Duodenal mucosa (tissue), 2 donors: ENCODE data around the gene GRID1.
"Not testable (repeated sequence)": the region's sequence is repeated elsewhere in the genome, so short reads cannot be mapped to it uniquely, and the experiment has no call there.

Experiments used
- H3K27ac ChIP-seq: one replicate; pipeline ENCODE4 v1.7.0; 2013; ENCODE audit warnings: low read depth, low read length
- H3K27me3 ChIP-seq, 2 donors: one replicate each; pipeline ENCODE4 v1.7.0; 2013; ENCODE audit warnings: low read length in 2 of 2, control low read depth in 1 of 2; ENCODE audit not compliant: insufficient read depth in 2 of 2, control insufficient read depth in 1 of 2
- H3K36me3 ChIP-seq, 2 donors: one replicate each; pipeline ENCODE4 v1.7.0; 2013; ENCODE audit warnings: low read length in 2 of 2, control low read depth in 1 of 2; ENCODE audit not compliant: insufficient read depth in 2 of 2, control insufficient read depth in 1 of 2
- H3K4me1 ChIP-seq, 2 donors: one replicate each; pipeline ENCODE4 v1.7.0; 2013; ENCODE audit warnings: low read length in 2 of 2, control low read depth in 1 of 2; ENCODE audit not compliant: insufficient read depth in 2 of 2, control insufficient read depth in 1 of 2
- H3K4me3 ChIP-seq, 2 donors: one replicate each; pipeline ENCODE4 v1.7.0; 2013; ENCODE audit warnings: low read length in 2 of 2, low read depth in 1 of 2
- H3K9ac ChIP-seq, 2 donors: one replicate each; pipeline ENCODE4 v1.7.0; 2013; ENCODE audit warnings: low read length in 2 of 2, low read depth in 1 of 2
- H3K9me3 ChIP-seq, 2 donors: one replicate each; pipeline ENCODE4 v1.7.0; 2013; ENCODE audit warnings: low read length in 2 of 2, control low read depth in 1 of 2; ENCODE audit not compliant: control insufficient read depth in 1 of 2

The GRID1 gene

DNA sequence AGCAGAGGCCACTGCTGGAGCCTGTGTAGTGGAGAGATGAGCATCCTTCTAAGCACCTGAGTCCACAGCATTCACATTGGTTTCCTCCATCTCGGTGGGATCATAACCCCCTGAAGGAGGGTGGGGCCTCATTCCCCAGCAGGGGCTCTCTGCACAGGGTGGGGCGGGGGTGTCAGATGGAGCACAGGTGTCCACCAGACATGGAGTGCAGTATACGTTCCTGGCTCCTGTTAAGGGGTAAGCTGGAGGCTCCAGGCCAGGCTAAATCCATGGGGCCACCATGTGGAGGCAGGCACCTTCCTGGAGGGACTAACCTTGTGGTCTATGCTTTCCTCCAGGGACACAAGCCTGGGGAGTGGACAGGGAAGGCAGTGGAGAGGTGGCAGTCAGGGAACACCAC is 252.6 kb downstream of the GRID1 start:
- no peak overlapping the region for H3K4me3 ChIP-seq
- H3K4me1 ChIP-seq: no peaks in the 10 kb centered on the region
- no peaks in the 10 kb centered on the region for H3K36me3 ChIP-seq
- H3K27ac ChIP-seq: no peak overlapping the region
- no peak overlapping the region for H3K9ac ChIP-seq
- H3K9me3 ChIP-seq: no peaks in the 10 kb centered on the region
- peaks cover 0 to 3% of the 10 kb centered on the region in 2 donors for H3K27me3 ChIP-seq

DNA sequence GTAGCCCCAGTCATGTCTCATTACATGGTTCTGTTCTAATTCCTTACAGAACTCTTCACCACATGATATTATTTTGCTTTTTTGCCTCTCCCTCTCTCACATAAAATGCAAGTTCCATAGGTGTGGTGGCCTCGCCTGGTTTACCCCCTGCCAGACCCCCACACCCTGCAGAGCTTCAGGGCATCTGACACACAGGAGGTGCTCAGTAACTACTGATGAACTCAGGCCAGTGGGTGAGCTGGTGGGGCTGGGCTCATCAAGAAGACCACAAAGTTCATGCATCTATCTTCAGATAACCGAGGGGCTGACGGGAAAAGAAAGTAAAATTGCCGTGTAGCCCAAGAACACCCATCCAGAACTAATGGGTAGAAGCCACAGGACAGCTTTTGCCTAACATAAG is 253.1 kb downstream of the GRID1 start:
- Histone ChIP-seq H3K27ac (no peak overlapping the region), H3K36me3 (no peaks in the 10 kb centered on the region), H3K4me1 (no peaks in the 10 kb centered on the region), H3K9ac (no peak overlapping the region), H3K27me3 (peaks cover 0 to 3% of the 10 kb centered on the region in 2 donors), H3K9me3 (no peaks in the 10 kb centered on the region), H3K4me3 (no peak overlapping the region)

DNA sequence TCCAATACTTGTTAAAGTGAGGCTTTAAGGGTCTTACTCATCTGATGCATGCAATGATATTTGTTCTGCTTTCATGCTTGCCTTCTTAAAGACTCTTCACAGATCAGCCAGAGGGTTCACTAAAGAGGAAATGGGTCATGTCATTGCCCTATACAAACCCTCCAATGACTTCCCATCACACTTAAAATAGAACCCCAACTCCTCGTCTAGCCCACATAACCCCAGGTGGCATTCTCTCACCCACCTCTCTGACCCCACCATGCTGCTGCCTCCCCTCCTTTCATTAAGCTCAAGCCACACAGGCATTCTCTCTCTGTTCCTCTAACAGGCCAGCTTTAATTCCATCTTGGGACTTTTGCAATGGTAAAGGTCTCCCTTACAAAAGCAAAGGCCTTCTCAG is 253.6 kb downstream of the GRID1 start:
- H3K4me1 ChIP-seq: no peaks in the 10 kb centered on the region
- H3K36me3 ChIP-seq: no peaks in the 10 kb centered on the region
- no peak overlapping the region for H3K27ac ChIP-seq
- H3K27me3 ChIP-seq: peaks cover 0 to 3% of the 10 kb centered on the region in 2 donors
- H3K4me3 ChIP-seq: no peak overlapping the region
- no peaks in the 10 kb centered on the region for H3K9me3 ChIP-seq
- H3K9ac ChIP-seq: no peak overlapping the region

DNA sequence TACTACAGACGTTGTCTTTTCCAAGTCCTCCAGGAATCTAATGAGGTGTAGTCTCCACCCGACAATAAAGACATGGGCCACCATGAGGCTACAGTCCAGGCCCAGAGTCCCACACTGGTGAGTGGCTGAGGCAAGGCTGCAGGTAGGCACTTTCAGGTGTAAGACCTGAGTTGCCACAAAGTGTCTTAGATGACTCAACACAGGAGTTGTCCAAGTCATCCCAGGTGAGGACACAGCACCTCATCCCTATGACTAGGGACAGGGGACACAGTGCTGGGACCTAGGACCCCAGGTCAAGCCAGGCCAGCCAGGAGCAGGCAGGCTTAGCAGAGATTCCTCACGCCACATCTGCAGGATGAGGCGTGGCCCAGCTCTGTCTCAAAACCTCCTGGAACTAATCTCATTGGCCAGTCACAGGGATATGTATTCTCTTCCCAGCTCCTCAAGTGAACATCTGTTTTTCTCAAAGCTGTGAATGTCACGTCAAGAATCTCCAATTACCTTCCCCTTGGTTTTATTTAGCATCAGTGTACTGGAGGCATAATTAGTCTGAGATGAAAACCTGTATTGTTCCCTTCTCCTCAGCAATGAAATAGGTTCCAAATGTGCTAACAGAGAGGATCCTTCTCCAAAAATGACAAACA is 254.6 kb downstream of the GRID1 start:
- H3K27ac ChIP-seq: no peak overlapping the region
- H3K27me3 ChIP-seq: peaks cover 0 to 3% of the 10 kb centered on the region in 2 donors
- H3K36me3 ChIP-seq: no peaks in the 10 kb centered on the region
- H3K9me3 ChIP-seq: no peaks in the 10 kb centered on the region
- H3K4me3 ChIP-seq: no peak overlapping the region
- peaks cover 0 to 4% of the 10 kb centered on the region in 2 donors for H3K4me1 ChIP-seq
- H3K9ac ChIP-seq: no peak overlapping the region

DNA sequence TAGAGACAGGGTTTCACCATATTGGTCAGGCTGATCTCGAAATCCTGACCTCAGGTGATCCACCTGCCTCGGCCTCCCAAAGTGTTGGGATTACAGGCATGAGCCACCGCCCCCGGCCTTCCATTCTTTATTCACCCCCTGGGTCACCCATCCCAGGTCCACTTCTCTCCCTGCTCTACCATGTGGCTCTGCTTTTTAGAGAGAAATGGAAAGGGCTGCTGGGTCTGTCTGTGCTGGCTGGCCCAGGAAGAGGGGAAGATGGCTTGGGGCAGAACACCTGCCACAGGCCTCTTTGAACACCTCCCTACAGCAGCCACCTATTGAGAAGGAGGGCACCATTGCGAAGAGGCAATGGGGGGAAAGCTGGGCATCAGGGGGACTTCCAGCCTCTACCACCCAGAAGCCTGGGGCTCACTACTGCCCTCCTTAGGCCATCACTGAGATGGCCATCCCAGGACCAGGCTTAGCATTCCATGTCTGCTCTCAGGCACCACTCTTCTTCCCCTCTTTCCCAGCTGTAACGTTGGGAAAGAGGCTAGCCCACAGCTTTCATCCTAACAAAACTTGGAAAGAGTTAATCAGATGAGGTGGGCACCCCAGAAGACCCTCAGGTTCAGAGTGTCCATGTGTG is 256.3 kb downstream of the GRID1 start:
- H3K4me1 ChIP-seq: peaks cover 0 to 6% of the 10 kb centered on the region in 2 donors
- H3K27me3 ChIP-seq: no peaks in the 10 kb centered on the region
- no peaks in the 10 kb centered on the region for H3K36me3 ChIP-seq
- H3K9ac ChIP-seq: no peak overlapping the region
- H3K4me3 ChIP-seq: no peak overlapping the region
- H3K9me3 ChIP-seq: no peaks in the 10 kb centered on the region
- H3K27ac ChIP-seq: no peak overlapping the region

DNA sequence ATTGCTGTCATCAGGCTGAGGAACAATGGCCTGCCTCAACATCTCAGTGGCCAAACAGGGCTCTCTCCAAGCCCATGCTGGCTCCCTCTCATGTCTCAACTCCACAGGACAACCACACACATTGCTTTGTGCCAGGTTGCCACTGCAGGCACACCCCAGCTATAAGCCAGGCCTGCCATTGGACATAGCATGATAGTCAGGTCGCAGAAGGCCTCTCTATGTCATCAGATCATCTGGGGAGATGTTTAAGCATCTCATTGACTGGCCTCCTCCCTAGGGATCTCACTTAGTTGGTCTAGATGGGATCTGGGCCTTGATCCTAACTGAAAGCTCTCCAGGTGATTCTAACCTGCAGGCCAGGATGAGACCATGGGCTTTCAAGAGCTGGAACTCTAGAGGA is 257.2 kb downstream of the GRID1 start:
- H3K4me3 ChIP-seq: no peak overlapping the region
- H3K36me3 ChIP-seq: no peaks in the 10 kb centered on the region
- no peak overlapping the region for H3K27ac ChIP-seq
- no peaks in the 10 kb centered on the region for H3K27me3 ChIP-seq
- H3K4me1 ChIP-seq: peaks cover 0 to 6% of the 10 kb centered on the region in 2 donors
- no peak overlapping the region for H3K9ac ChIP-seq
- H3K9me3 ChIP-seq: no peaks in the 10 kb centered on the region

DNA sequence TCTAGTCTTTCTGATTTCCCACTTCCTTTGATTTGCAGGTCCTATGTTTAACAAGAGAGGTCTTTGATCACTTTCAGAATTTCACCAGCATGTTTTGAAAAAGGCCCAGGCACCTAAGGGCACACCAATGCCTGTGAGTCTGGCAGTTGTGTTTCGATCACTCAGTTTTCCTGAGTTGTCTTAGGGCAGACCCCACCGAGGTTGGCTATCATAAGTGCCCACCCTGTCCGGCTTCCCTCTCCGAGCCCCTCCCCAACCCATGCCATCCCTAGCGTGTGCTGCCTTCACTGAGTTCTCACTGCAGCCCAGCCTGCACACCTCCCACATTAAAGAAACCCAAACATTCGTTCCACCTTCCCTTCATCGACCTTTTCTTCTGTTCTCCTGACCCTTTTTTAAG is 257.9 kb downstream of the GRID1 start:
- Histone ChIP-seq H3K36me3 (no peaks in the 10 kb centered on the region), H3K9me3 (no peaks in the 10 kb centered on the region), H3K27ac (no peak overlapping the region), H3K9ac (no peak overlapping the region), H3K4me3 (no peak overlapping the region), H3K4me1 (peaks cover 0 to 6% of the 10 kb centered on the region in 2 donors), H3K27me3 (no peaks in the 10 kb centered on the region)

DNA sequence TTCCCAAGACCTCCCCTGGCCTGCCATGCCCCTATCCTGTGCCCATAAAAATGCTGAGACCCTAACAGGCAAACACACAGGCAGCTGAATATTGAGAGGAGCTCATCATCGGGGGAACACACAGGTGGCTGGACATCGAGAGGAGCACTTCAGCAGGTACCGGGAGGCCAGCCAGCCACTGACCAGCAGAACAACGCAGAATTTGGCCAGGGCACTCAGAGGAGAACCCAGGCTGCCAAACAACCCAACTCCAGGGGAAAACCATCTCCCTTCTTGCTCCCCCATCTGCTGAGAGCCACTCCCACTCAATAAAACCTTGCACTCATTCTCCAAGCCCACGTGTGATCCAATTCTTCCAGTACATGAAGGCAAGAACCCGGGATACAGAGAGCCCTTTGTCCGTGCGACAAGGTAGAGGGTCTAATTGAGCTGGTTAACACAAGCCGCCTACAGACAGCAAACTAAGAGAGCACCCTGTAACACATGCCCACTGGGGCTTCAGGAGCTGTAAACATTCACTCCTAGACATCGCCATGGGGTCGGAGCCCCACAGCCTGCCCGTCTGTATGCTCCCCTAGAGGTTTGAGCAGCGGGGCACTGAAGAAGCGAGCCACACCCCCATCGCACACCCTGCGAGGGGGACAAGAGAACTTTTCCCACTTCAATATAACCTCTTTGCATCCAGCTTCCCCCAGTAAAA is 258.8 kb downstream of the GRID1 start:
- H3K27ac ChIP-seq, H3K4me3 ChIP-seq, H3K27me3 ChIP-seq, H3K36me3 ChIP-seq, H3K9me3 ChIP-seq, H3K4me1 ChIP-seq, H3K9ac ChIP-seq: not testable (repeated sequence)

DNA sequence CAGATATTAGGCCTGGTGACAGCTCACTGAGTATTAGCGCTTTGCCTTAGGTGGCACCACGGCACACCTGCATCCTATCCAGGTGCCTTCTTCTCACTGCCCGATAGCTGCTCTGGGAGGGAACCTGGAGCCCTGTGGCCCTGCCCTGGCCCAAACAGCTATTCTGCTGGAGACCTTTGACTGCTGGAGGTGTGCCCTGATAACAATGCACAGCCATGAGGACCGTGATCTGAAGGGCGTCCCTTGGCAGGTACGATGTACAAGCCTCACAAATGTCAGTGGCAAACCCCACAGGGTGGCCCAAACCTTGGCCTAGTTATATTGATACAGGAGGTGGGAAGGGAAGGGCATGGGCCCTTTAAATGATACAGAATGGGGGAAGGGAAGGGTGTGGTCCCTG is 259.5 kb downstream of the GRID1 start:
- H3K36me3 ChIP-seq: no peaks in the 10 kb centered on the region
- no peak overlapping the region for H3K9ac ChIP-seq
- no peaks in the 10 kb centered on the region for H3K27me3 ChIP-seq
- no peaks in the 10 kb centered on the region for H3K9me3 ChIP-seq
- H3K4me1 ChIP-seq: peaks cover 0 to 6% of the 10 kb centered on the region in 2 donors
- H3K27ac ChIP-seq: no peak overlapping the region
- no peak overlapping the region for H3K4me3 ChIP-seq

DNA sequence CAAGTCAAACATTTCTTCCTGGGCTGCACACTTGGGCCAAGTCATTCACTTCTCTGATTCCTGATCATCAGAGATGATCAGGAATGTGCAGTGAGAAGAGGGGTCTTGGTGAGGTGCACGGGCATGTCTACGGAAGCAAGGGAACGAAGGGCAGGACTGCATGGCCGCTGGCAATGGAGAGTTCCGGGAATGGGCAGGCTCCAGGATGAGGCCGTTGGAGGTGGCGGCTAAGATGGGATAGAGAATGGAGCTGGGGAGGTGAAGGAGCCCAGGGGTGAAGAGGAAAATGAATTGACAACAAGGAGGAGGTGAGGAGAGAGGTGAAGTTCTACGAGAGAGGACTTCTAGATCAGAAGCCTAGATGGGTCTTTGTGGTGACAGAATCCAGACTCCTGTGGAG is 260.0 kb downstream of the GRID1 start:
- Histone ChIP-seq H3K4me1 (peaks cover 0 to 6% of the 10 kb centered on the region in 2 donors), H3K27ac (no peak overlapping the region), H3K4me3 (no peak overlapping the region), H3K36me3 (no peaks in the 10 kb centered on the region), H3K9ac (no peak overlapping the region), H3K27me3 (no peaks in the 10 kb centered on the region), H3K9me3 (no peaks in the 10 kb centered on the region)
